ENCODE data around the gene SNAP29.
A peak's percentile ranks its signal among the peaks of the same experiment; 100 is the strongest.
"Not testable (repeated sequence)": the region's sequence is repeated elsewhere in the genome, so short reads cannot be mapped to it uniquely, and the experiment has no call there.

SNAP29 gene

DNA sequence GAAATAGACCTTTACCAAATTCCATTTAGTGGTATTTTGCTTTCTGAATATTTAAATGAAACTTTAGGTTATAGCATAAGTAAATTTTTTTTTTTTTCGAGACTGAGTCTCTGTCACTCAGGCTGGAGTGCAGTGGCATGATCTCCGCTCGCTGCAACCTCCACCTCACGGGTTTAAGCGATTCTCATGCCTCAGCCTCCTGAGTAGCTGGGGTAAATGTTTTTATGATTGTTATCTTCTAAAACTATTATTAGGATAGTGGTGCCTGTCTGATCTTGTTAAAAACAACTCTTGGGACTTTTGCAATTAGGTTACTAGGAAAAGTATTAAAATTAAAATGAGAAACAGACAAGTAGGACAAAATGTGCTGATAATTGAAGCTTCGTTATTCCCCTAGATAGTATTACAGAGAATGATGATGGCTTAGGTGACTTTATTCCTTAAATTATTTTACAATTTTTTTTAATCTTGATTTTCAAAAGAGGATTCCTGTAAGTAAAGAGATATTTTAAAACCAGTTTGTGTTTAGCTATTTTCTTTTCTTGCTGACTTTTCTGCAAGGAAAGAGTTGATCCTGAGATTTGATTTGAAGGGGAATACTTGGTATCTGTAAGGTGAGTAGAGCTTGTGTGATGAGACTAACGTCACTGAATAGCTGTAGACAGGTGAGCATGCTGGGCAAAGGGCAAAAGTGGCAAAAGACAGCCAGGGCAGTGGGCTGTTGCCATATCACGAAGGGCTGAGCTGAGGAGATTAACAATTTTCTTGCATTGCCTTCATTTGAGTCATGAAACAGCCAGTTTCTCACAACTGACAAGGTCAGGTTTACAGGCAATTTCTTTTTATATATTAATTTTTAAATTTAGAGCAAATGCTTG, 79.2 kb downstream of the SNAP29 start:
- peak overlapping the region; percentile 22 for H3K4me2 ChIP-seq (ENCODE audit: low read depth, low read length, poor library complexity, severe bottlenecking)
- no peaks in the 10 kb centered on the region for H3K27me3 ChIP-seq (ENCODE audit: insufficient read depth, low read length, poor library complexity, severe bottlenecking)
- H3F3A ChIP-seq (ENCODE audit: low read depth) = no peaks in the 10 kb centered on the region
- peaks cover 5% of the 10 kb centered on the region for H3K4me1 ChIP-seq (ENCODE audit: insufficient read depth, low read length, poor library complexity, severe bottlenecking)
- TF ChIP-seq, protein P1, sequence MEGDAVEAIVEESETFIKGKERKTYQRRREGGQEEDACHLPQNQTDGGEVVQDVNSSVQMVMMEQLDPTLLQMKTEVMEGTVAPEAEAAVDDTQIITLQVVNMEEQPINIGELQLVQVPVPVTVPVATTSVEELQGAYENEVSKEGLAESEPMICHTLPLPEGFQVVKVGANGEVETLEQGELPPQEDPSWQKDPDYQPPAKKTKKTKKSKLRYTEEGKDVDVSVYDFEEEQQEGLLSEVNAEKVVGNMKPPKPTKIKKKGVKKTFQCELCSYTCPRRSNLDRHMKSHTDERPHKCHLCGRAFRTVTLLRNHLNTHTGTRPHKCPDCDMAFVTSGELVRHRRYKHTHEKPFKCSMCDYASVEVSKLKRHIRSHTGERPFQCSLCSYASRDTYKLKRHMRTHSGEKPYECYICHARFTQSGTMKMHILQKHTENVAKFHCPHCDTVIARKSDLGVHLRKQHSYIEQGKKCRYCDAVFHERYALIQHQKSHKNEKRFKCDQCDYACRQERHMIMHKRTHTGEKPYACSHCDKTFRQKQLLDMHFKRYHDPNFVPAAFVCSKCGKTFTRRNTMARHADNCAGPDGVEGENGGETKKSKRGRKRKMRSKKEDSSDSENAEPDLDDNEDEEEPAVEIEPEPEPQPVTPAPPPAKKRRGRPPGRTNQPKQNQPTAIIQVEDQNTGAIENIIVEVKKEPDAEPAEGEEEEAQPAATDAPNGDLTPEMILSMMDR (conservative IDR thresholded peaks at IDR 0.05; ENCODE audit: low read length) = no peak
- no peak for TF ChIP-seq EZH2phosphoT487 (IDR thresholded peaks at IDR 0.05; ENCODE audit: borderline replicate concordance)
- H2AFZ ChIP-seq (ENCODE audit: low read length) = no peak overlapping the region
- no peak overlapping the region for H3K9ac ChIP-seq (ENCODE audit: low read depth, low read length, poor library complexity, severe bottlenecking)
- no peaks in the 10 kb centered on the region for H3K9me2 ChIP-seq (replicated peaks; ENCODE audit: low read depth, low read length)
- H3K4me3 ChIP-seq (ENCODE audit: low read length, poor library complexity, severe bottlenecking) = no peak overlapping the region
- H3K9me3 ChIP-seq (ENCODE audit: insufficient read depth, low read depth, low read length) = no peaks in the 10 kb centered on the region
- peaks cover 80% of the 10 kb centered on the region for H3K36me3 ChIP-seq (ENCODE audit: insufficient read depth, low read length)
- H3K79me2 ChIP-seq (ENCODE audit: insufficient read depth, low read length) = peaks cover 98% of the 10 kb centered on the region
- H4K20me1 ChIP-seq (ENCODE audit: insufficient read depth, low read length, poor library complexity, severe bottlenecking) = peaks cover 91% of the 10 kb centered on the region

DNA sequence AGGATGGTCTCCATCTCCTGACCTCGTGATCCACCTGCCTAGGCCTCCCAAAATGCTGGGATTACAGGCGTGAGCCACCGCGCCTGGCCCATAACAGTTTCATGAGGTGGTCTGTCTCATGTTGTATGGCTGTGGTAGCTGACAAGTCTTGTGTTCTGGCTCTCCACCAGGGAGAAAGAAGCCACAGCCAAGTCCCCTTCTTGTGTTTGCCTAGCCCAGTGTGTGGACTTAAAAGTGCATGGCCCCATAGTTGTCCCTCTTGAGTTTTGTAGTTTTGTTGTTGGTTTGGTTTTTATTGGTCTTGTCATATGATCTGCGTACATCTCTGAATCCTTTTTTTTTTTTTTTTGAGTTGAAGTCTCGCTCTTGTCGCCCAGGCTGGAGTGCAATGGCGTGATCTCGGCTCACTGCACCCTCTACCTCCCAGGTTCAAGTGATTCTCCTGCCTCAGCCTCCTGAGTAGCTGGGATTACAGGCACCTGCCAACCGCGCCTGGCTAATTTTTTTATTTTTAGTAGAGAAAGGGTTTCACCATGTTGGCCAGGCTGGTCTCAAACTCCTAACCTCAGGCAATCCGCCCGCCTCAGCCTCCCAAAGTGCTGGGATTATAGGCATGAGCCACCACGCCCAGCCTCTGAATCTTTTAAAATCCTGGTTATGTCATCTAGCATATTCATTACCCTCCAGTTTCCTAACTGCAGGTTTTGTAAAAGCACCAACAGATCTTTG, 80.8 kb downstream of the SNAP29 start:
- H3K27me3 ChIP-seq (ENCODE audit: insufficient read depth, low read length, poor library complexity, severe bottlenecking); H3K4me3 ChIP-seq (ENCODE audit: low read length, poor library complexity, severe bottlenecking); H2AFZ ChIP-seq (ENCODE audit: low read length); H3K9me2 ChIP-seq (replicated peaks; ENCODE audit: low read depth, low read length); H3K4me2 ChIP-seq (ENCODE audit: low read depth, low read length, poor library complexity, severe bottlenecking); H3K9me3 ChIP-seq (ENCODE audit: insufficient read depth, low read depth, low read length); H3K9ac ChIP-seq (ENCODE audit: low read depth, low read length, poor library complexity, severe bottlenecking); H3K4me1 ChIP-seq (ENCODE audit: insufficient read depth, low read length, poor library complexity, severe bottlenecking); H3F3A ChIP-seq (ENCODE audit: low read depth): not testable (repeated sequence)
- Histone ChIP-seq H3K36me3 (ENCODE audit: insufficient read depth, low read length) (peaks cover 78% of the 10 kb centered on the region), H3K79me2 (ENCODE audit: insufficient read depth, low read length) (peaks cover 98% of the 10 kb centered on the region), H4K20me1 (ENCODE audit: insufficient read depth, low read length, poor library complexity, severe bottlenecking) (peaks cover 91% of the 10 kb centered on the region)

DNA sequence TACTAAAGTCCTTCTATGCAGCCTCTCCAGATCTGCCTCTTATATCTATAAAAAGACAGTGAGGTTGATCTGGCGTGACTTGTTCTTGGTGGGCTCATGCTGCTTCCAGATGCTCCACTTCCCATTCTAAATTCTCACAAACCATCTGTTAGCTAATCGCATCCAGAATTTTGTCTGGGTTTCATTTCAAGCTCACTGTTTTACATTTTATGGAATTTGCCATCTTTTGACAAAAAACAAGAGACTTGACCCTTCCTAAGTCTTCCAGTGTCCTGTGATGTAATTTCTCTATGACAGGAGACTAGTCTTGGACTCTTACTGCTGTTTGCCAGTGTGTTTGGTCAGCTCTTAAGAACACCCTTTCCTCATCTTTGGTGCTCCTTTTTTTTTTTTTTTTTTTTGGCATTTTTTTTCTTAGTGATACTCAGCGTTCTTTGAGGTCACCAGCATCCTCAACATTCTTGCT, 81.4 kb downstream of the SNAP29 start:
- Histone ChIP-seq H3K4me1 (ENCODE audit: insufficient read depth, low read length, poor library complexity, severe bottlenecking) (peaks cover 5% of the 10 kb centered on the region), H3K27me3 (ENCODE audit: insufficient read depth, low read length, poor library complexity, severe bottlenecking) (no peaks in the 10 kb centered on the region), H3K4me2 (ENCODE audit: low read depth, low read length, poor library complexity, severe bottlenecking) (no peak overlapping the region), H4K20me1 (ENCODE audit: insufficient read depth, low read length, poor library complexity, severe bottlenecking) (peaks cover 91% of the 10 kb centered on the region), H3K9me3 (ENCODE audit: insufficient read depth, low read depth, low read length) (no peaks in the 10 kb centered on the region), H3K9me2 (replicated peaks; ENCODE audit: low read depth, low read length) (no peaks in the 10 kb centered on the region), H3K9ac (ENCODE audit: low read depth, low read length, poor library complexity, severe bottlenecking) (no peak overlapping the region), H3K36me3 (ENCODE audit: insufficient read depth, low read length) (peaks cover 74% of the 10 kb centered on the region), H3K79me2 (ENCODE audit: insufficient read depth, low read length) (peaks cover 98% of the 10 kb centered on the region), H2AFZ (ENCODE audit: low read length) (no peak overlapping the region), H3K4me3 (ENCODE audit: low read length, poor library complexity, severe bottlenecking) (no peak overlapping the region), H3F3A (ENCODE audit: low read depth) (no peaks in the 10 kb centered on the region)
- TF ChIP-seq, protein P1 (conservative IDR thresholded peaks at IDR 0.05; ENCODE audit: low read length) = no peak
- no peak for TF ChIP-seq EZH2phosphoT487 (IDR thresholded peaks at IDR 0.05; ENCODE audit: borderline replicate concordance)

All from Loucy (cell line).